SK-MEL-5 (cell line): ENCODE results near the gene LPAR6. TPM values are rescaled to one million over a fixed set of nuclear protein-coding genes. Genes with fewer than 3 reads are reported as not detected.
A peak's percentile ranks its signal among the peaks of the same experiment; 100 is the strongest.
"Not testable (repeated sequence)": the region's sequence is repeated elsewhere in the genome, so short reads cannot be mapped to it uniquely, and the experiment has no call there.

Source experiments
- DNase-seq: peaks from one replicate; pipeline ENCODE4 v3.0.0-alpha.2; 2016; ENCODE audit warnings: low read depth, low spot score
- in situ Hi-C: cut with HindIII; loops from 2 replicates; pipeline ENCODE4 v1.10.0; 2016; ENCODE audit warnings: low sequenced_read_pairs, high pct_unique_total_duplicates, low pct_unique_long_range_greater_than_20kb
- polyA plus RNA-seq, 2 experiments: library from polyadenylated mRNA; depleted of rRNA; stranded (reverse); fragments of >200 nt; gene quantifications; 2 replicates each; pipeline ENCODE4 v1.2.3, GENCODE V29; 2015
- total RNA-seq: library from RNA; depleted of rRNA; stranded (reverse); fragments of >200 nt; shearing (Covaris generic); gene quantifications from 2 replicates; pipeline ENCODE4 v1.2.3, GENCODE V29; 2014; rRNA removed

LPAR6 gene
- 31.0 and 32.2 TPM in 2 replicates for total RNA-seq
- polyA plus RNA-seq (2015; cell fraction: cytosol; rRNA removed): 13.0 and 16.4 TPM in 2 replicates
- 147 and 156 TPM in 2 replicates for polyA plus RNA-seq (2015; cell fraction: nucleus; rRNA removed)

DNA sequence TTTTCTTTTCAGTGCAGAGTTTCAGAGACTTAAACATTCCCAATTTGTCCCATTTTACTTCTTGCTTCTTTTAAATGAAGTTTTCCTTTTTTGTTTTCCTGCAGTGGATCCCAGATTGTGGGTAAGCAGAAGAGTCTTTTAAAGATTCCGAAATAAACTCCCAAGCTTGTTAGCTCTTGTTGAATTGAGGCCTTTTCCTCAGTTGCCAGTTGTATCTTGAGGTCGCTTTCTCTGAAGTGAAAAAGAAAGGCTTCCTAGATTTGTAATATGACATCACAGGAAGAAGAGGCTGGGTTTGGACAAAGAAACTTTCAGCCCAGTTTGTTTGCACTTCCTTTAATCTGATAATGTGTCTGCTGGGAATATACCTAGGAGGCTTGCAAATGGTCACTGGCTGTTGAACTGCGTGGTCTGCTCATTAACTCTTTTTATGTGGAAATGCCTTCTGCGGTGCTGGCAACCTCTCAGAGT is at the start of gene LPAR6:
Gene LPAR6, minus strand, starts transcription at position 233 of the 471 bp plus-strand sequence. CDS start 690 bp downstream, outside the sequence.
- DNase-seq: peak; percentile 93
- in situ Hi-C loops: no loop called here

DNA sequence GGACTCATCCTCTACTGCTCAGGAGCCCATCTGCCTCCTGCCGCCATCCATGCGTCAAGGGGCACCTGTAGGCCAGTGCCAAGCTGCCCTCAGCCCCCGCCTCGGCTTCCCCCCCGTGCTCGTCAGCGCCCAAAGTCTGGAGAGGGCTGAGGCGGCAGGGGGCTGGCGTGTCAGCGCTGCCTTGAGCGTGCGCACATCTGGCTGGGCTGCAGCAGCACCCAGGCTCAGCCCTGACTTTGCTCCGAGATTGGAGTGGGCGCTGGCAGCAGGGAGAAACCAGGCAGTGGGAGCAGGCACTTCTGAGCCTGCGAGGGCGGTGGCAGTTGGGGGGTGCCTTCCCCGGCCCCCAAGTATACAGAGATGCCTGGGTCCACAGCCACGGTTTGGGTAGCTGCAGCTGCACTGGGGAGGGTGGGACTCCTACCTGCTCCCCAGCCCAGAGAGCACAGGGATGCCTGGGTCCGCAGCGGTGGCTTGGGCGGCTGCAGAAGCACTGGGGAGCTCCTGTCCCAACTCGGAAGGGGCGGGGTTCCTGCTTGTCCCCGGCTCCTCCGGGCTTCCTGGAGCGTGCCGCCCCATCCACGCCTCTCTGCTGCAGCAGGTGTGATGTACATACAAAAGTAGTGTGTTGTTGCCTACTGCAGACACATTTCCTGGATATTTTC is 44.8 kb upstream of the LPAR6 start:
- in situ Hi-C loops: no loop called here
- DNase-seq: no peak

- in situ Hi-C loops: no loop called here
- DNase-seq: no peak
Observed at GRCh38 chr13:48456546-48456945, 43.6 kb upstream of the LPAR6 start.

- in situ Hi-C loops, DNase-seq: not testable (repeated sequence)
Observed at GRCh38 chr13:48451196-48451595, 38.3 kb upstream of the LPAR6 start.

GRCh38 chr13:48449656-48450055 is 36.7 kb upstream of the LPAR6 start:
- in situ Hi-C loops: no loop called here
- DNase-seq: no peak

GRCh38 chr13:48448959-48449614 is 36.2 kb upstream of the LPAR6 start:
- DNase-seq: no peak

DNA sequence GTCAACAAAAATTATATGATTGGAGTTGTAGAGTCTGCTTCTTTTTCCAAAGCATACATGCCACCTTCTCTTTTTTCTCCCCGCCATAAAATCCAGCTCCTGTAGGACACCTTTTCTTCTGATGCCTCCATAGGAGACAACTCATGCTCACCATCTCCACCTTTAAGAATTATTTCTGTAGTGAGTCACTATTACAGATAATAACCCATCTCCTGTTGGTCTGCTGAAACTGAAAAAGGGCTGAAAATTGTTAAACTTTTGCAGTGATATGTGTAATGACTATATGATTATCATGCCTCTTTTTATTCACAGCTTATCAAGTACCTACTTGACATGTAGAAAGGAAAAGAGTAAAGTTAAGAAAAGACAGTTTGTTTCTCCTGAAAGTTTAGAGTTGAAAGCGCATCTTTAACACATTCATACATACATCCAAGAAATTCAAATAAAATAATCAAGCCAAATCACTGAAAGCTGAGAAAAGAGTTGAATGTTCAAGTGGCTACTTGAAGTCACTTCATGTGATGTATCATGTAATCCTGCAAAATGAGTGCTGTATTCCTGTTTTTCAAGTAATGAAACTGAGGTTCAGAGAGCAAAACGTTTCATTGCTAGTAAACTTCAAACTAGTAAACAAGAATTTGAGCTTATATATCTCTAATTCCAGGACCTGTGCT is 35.5 kb upstream of the LPAR6 start:
- in situ Hi-C loops: no loop called here
- no peak for DNase-seq

More at GRCh38 chr13:48448959-48449614, 36.2 kb upstream of the LPAR6 start:
- in situ Hi-C loops: no loop called here

DNA sequence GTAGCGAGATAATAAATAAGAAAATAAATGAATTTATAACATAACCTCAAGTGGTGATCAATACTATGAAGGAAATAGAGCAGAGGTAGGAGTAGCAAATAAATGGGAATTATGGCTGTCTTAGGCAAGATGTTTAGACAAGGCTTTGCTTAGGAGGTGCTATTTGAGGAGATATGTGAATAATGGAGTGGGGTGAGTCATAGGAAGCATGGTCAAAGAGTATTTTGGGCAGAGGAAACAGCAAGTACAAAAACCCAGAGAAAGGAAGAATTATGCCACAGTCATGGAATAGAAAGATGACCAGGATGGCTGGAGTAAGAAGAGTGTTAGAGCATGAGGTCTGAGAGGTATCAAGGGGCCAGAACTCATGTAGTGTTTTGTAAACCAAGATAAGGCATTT is 33.6 kb upstream of the LPAR6 start:
- in situ Hi-C loops: no loop called here
- DNase-seq: peak; percentile 31

GRCh38 chr13:48443442-48444208 is 30.7 kb upstream of the LPAR6 start:
- in situ Hi-C loops: no loop called here
- no peak for DNase-seq

DNA sequence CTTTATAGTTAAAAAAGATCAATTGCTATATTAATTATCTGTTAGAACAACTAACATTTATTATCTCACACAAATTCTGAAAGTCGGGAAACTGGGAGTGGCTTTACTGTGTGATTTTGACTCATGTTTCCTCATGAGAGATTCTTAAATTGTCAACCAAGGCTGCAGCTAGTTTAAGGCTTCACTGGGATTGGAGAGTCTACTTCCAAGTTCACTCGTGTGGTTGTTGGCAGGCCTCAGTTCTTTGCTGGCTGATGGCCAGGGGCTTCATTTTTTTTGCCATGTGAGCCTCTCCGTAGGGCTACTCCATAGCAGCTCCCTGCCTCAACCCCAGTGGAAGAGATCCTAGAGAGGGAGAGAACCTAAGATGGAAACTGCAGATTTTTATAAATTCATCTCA is 24.5 kb upstream of the LPAR6 start:
- in situ Hi-C loops: no loop called here
- DNase-seq: peak; percentile 58

DNA sequence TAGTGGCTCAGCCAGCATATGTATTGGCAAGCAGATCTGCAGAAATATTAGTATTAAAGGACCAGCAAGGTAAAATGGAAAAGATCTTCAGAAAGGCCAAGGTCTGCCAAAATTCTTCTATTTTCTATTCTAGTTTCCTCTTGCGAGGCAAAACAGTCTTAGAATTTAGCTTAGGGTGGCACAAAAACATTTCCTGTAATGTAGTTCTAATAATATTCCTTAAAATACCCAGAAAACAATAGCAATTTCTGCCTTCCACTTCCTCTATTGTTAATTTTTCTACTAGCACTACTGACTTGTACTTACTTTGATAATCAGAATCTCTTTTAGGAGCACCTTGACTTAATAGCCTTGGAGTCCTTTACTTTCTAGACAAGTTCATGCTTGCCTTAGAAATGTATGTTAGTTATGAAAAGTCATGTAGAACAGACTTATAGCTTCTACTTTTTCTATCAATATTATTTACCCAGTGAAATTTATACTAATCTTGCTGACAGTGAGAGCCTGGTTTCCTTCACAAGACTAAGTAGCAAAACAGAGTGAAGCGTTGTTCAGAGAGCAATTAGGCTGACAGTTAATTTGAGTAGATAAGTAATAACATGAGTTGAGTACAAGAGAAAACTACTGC is 23.9 kb upstream of the LPAR6 start:
- no peak for DNase-seq
- in situ Hi-C loops: no loop called here

DNA sequence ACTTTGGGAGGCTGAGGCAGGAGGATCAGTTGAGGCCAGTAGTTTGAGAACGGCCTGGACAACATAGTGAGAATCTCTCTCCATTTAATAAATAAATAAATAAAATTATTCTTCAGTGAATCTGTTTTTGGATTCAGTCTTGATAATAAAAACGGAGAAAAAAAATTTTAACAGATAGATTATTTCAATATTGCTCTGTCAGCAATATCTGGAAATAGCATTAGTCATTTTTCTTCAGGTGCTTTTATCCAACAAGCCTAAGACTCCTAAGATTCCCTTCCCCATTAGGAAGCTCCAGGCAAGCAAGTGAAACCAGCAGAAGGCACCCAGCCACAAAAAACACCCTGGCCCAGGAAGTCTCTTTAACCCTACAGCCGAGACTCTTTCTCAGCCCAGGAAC is 21.3 kb upstream of the LPAR6 start:
- DNase-seq: no peak
- in situ Hi-C loops: no loop called here

DNA sequence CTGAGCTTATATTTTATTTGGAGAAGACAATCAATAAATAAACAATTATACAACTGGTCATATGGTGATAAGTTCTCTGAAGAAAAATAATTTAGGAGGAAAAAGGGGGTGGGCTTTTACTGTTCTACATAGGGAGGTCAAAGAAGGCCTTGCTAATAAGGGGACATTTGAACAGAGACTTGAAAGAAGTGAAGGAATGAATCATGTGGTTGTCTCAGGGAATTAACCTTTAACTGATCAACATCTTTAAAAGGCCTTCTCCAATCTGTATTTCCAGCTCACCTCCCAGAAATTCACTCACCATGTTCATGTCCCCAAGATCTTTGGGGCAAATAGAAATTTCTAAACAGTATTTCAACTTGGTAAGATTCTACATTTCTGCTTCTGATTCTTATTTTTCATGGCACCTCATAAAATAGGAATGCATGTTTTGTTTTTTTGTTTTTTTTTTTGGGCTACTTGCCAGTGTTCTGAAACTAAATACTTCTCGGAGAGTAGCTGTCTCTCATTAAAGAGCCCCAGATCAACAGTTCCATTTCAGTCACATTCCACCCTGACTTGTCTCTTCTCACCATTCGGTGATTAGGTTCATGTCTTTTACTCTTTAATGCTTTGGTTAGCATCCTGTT is 19.2 kb upstream of the LPAR6 start:
- in situ Hi-C loops: no loop called here
- peak; percentile 63 for DNase-seq

DNA sequence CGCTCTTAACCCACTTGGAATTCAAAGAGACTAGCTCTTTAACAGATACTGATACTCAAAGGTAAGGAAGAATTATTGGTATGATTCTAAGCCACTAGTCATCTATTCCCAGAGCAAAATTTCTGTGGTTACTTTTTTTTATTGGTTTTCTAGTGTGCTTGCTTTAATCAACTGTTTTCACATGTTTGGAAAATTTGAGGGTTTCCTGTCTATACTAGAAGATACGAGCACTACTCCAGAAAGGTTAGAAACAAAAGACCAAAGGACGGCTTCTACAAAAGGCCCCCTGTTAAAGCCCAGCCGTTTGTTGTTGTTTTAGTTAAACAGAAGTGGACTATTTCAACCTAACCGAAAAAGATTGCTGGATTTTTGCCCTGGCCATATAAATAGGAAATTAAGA is 18.5 kb upstream of the LPAR6 start:
- peak; percentile 76 for DNase-seq
- in situ Hi-C loops: no loop called here

DNA sequence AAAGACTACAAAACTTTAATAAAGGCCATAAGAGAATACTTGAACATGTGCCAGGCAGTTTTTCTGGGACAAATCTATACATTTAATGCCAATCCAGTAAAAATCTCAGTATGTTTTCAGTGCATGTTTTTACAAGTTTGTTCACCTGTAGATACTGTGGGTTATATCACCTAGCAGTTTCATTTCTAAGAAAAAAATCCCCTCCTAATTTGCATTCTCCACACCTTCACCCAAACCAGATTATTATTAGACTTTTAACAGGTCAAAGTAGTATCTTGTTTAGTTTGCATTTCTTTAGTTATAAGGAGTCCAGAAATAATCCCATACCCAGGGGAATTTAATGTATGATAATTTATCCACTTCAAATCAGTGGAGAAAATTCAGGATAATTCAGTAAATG is 17.0 kb upstream of the LPAR6 start:
- in situ Hi-C loops: no loop called here

DNA sequence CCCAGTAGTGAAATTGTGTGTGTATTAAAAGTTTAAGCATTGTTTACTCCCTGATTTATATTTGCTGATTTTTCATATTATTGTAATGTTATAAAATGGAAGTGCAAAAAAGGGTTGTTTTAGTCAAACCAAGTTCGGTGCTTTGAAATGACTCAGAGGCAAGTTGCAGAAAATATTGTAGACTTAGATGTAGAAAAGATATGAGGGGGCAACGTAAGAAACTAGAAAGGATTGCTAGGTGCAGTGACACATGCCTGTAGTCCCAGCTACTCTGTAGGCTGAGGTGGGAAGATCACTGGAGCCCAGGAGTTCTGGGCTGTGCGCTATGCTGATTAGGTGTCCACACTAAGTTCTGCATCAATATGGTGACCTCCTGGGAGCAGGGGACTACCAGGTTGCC is 16.1 kb upstream of the LPAR6 start:
- in situ Hi-C loops: no loop called here

More for the DNA sequence above, 17.0 kb upstream of the LPAR6 start:
- no peak for DNase-seq

GRCh38 chr13:48426755-48427298 is 13.9 kb upstream of the LPAR6 start:
- in situ Hi-C loops: not testable (repeated sequence)

More for the DNA sequence above, 16.1 kb upstream of the LPAR6 start:
- no peak for DNase-seq

More at GRCh38 chr13:48426755-48427298, 13.9 kb upstream of the LPAR6 start:
- DNase-seq: not testable (repeated sequence)
